ACHN (cell line): ENCODE measurements around the gene KCNQ1.

ENCODE experiments used
- DNase-seq: peaks from one replicate; pipeline ENCODE4 v3.0.0-alpha.2; 2015
- in situ Hi-C: cut with HindIII; loops from 2 replicates; pipeline ENCODE4 v1.10.0; 2017; ENCODE audit warnings: low sequenced_read_pairs, low pct_ligation_motif_present, low pct_unique_long_range_greater_than_20kb

Gene KCNQ1

DNA sequence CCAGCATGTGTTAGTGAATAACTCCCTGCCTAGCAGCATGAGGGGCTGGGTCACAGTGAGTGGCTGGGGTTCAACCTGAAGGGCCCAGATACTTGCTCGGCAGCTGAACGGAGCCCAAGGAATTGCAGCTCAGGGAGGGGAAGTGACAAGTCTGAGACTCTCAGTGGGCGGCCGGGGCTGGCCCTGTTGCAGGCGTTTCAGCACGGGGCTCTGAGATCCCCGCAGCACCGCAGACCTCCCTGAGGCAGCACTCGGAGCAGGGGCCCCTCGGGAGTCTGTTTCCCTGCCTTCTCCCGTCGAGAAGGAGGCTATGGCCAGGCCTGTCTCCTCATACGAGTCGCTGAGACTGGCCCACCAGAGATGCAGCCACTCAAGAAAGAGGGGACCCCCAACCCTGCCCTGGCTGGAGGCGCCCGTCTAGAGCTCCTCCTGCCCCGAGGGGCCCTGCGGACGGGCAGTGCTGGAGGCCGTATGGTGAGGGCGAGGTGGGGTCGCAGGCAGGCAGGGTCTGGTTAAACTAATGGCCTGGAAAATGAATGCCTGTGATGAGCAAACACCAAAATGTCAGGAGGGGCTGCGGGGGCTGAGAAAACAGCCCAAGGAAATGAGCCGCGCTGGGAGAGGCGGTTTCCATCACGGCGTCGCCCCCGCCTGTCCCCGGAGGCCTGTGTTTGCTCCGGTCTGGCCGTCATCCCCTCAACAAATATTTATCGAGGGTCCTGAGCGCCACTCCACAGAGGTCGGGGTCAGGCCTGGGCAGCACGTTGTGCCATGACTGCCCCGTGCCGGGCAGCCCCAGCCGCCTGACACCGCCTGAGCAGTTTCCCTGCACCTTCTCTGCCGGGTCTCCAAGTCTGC lies 35.0 kb upstream of the KCNQ1 start:
- in situ Hi-C loops: no loop called here

DNA sequence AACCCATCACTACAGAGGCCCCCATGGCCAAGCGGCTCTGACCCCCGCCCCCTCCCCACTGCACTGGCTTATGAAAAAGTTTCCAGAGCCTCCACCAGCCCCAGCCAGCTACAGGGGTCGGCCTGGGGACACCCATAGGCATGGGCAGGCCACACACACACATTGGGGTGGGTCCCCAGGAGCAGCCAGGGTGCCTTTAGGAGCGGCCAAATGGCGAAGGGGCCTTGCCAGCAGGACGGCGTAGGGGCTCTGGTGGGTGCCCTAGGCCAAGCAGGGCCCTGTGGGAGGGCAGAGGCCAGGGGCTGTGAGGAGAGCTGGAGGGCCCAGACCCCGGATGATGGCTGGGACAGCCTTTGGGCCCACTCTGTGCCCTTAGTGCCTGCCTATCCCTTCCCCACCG lies 34.2 kb upstream of the KCNQ1 start:
- in situ Hi-C loops: no loop called here
- DNase-seq: no peak

More for the DNA sequence above, 35.0 kb upstream of the KCNQ1 start:
- no peak for DNase-seq

DNA sequence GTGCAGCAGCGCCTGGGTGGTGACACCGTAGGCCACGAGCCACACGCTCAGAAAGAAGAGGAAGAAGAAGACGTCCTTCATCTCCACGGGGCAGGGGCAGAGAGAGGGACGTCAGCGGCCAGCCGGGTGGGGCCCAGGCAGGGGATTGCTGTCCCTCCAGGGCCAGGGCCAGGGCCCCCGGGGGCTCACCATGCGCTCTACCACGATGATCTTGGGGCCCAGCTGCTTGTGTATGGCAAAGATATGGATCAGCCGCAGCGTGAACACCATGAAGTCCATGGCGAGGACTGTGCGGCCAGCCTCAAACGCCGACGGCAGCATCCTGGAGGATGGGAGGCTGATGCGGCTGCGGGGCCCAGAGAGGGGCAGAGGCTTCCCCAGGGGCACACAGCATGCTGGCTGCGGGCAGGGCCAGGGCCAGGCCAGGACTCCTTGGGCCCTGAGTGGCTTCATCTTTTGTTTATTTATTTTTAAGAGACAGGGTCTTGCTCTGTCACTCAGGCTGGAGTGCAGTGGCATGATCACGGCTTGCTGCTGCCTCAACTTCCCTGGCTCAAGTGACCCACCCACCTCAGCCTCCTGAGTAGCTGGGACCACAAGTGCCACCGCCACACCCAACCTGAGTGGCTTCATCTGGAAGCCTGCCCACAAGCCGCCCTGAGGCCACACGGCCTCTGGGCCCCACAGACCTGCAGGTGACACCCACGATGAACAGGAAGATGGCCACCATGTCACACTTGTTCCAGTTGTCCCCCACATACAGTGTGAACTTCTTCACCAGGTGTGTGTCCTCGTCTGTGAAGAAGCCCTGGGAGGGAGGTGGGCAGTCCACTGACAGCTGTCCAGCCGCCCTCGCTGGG lies 33.1 kb upstream of the KCNQ1 start:
- in situ Hi-C loops: no loop called here
- no peak for DNase-seq

DNA sequence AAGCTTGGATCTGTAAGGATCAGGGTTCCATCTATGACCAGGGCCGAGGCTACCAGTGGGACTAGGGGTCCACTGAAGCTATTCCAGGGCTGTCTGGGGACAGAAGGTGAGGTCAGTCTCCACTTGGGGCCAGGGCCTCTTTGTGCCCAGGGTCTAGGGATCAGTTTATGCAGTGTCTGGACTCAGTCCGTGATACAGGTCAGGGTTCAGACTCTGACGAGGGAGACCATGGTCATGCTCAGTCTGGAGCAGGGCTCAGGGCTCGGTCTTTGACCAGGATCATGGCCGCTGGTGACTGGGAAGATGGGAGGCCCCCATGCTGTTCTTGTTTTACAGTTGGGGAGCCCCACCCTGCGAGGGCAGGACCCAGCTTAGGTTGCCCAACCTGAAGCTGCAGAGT lies 32.5 kb upstream of the KCNQ1 start:
- in situ Hi-C loops: no loop called here

DNA sequence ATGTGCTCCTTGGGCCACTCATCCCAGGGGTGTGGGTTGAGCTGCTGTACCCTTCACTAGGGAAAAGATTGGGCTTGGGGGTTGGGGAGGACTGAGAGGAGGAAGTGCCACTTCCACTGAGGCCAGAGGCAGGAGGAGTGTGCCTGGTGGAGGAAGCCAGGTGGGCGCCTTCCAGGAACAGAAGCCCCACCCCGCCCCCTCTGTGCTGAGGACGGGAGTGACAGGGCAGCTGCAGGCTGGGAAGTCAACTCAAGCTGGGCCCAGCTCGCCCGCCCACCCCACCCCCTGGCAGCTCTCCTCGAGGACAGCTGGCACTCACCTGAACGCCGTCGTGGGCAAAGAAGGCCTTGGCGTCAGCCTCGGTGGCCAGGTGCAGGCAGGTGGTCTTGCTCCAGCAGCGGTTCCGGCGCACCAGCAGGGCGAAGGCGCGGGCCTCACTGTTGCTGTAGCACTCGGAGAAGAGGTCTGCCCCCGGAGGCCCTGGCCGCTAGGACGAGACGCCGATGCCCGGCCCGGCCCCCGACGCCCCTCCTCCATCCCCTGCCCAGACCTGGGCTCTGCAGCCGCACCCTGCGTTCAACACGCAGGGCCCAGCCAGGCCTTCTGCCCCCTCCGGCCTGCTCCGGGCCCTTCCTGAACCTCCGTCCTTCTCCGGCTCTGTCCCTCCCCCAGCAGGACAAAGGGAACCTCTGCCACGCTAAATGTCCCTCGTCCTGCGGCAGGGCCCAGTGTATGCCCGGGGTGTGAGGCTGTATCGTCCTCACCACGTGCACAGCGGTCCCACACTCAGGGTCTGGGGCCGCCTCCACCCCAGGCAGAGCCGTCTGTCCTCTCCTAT lies 30.8 kb upstream of the KCNQ1 start:
- in situ Hi-C loops: no loop called here
- DNase-seq: no peak

More for the DNA sequence above, 32.5 kb upstream of the KCNQ1 start:
- no peak for DNase-seq

DNA sequence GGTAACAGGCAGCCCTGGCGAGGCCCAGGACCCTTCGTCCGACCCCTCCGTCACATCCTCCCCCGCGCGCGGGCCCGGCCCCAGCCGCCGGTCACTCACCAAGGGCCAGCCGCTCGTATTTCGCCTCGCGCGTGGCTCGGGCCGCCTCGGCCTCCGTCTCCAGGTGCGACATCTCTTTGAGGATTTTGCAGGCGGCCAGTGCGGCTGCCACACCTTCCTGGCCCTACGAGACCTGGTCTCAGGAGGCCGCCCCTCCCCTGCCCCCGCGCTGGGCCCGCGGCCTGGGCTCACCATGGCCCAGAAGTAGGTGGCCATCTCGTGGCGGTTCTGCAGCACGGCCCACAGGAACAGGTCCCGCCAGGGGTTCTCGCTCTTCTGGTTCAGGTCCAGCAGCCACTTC lies 30.2 kb upstream of the KCNQ1 start:
- in situ Hi-C loops: no loop called here
- no peak for DNase-seq

DNA sequence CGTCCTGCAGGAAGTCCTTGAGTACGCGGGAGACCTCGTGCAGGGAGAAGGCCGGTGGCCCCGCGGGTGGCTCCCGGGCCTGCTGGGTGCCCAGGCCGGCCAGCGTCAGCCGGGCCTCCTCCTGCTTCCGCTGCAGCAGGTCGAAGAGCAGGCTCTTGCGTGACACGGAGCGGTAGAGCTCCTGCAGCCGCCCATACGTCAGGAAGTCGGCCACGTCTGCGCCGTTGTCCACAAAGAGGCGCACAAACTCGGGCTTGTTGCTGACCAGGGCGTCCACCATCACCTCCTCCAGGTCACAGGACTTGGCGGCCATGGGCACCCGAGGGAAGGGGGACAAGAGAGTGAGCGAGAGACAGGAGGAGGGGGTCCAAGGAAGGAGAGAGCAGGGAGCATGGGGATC lies 29.6 kb upstream of the KCNQ1 start:
- DNase-seq: no peak
- in situ Hi-C loops: no loop called here

DNA sequence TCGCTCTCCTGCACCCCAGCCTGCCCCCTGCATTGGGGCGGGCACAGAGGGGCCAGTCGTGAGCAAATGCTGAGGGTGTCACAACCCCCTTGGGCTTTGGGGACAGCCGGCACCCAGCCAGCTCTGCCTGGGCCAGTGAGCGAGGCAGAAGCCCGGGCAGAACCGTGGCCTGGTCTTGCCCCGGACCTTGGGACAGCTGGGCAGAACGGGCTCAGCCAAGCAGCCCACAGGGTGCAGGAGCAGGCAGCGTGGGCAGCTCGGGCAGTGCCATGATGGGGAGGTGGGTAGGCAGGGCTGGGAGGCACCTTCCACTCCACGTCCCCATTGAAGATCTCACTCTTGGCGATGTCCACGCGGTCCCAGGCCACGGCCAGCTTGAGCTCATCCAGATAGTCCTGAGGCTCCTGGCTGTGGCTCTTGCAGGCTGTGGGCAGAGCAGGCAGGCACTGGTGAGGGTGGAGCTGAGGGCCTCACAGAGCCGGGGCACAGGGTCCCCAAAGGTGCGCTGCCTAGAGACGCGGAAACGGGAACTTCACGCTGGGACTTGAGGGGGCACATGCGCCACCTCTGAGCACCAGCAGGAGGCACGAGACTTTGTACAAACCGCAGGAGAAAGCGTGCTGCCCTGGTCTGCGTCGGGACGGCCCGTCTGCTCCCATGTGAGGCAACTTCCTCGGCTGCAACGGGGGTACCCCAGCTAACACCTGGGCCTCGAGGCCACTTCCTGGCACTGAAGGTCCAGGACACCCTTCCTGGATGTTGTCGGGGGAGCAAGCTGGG lies 29.0 kb upstream of the KCNQ1 start:
- no peak for DNase-seq

DNA sequence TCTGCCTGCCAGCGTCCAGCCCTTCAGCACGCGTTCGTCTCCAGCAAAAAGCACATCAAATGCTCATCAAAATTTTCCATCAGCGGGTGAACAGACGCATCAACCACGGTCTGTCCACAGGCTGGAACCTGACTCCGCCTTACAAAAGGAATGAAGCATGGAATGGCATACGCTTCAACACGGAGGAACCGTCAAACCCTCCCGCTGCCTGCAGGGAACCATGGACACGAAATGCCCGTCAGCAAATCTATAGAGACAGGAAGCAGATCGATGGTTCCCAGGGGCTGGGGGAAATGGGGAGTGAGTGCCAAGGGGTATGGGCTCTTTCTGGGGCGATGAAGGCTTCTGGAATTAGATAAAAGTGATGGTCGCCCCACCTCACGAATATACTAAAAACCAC lies 28.0 kb upstream of the KCNQ1 start:
- in situ Hi-C loops: no loop called here
- DNase-seq: no peak

More for the DNA sequence above, 29.0 kb upstream of the KCNQ1 start:
- in situ Hi-C loops: no loop called here

DNA sequence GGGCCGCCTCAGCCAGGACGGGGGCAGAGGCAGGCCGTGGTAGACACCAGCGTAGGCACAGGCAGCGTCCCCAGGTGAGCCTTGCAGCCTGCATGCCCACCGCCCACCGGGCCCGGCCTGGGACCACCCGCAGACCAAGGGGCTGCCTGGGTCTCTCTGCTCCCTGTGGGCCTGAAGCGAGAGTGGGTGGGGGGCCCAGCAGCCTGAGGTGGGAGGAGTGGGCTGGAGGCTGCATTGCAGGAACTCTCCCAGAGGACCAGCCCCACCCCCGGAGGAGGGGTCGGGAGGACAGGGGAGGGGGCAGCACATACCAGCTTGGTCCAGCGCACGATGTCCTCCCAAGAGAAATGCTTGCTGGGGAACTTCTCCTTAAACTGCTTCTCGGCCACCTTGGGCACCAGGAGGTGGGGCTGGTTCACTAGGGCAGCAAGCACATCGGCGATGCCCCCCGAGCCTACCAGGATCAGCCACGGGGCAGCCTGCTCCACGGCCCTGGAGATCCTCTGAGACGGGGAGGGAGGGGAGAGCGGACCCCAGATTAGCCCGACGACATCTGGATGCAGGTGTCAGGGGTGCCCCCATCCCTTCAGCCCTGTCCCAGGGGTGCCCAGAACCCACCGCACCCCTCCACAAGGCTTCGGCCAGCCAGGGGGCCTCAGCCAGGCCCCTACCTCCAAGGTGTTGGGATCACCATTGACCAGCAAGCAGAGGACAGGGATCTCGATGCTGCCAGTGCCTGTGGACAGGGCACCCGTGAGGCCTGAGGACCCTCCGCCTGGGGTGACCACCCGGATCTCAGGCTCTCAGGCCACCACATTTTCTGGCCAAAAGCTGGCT lies 26.7 kb upstream of the KCNQ1 start:
- in situ Hi-C loops: no loop called here
- DNase-seq: no peak

DNA sequence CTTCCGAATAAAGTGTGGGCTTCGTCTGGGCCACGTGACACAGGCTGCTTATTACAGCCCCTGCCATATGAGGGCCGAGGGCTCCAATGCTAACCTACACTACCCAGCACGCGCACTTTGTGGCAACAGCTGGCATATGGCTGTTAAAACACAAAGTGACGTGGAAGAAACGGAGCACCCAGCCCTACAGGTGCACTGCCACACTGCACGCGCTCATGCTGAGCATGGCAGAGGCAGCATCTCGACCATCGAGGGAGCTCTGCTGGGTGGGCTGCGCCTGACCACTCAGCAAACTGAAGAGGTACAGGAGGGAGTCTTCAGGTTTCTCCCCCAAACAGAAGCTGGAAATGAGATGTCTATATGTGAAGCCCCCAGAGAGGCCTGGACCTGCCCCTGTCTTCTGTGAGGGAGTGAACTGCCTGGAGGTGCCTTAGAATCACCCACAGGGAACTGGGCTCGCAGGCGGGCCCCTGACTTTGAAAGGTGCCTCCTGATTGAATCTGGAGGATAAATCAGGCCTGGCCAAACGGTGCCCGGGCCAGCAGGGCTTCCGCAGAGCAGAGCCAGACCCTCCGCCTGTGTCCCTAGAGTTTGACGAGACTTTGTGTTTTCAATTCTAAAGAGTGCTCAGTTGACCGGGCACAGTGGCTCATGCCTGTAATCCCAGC lies 26.0 kb upstream of the KCNQ1 start:
- DNase-seq: no peak
- in situ Hi-C loops: no loop called here

DNA sequence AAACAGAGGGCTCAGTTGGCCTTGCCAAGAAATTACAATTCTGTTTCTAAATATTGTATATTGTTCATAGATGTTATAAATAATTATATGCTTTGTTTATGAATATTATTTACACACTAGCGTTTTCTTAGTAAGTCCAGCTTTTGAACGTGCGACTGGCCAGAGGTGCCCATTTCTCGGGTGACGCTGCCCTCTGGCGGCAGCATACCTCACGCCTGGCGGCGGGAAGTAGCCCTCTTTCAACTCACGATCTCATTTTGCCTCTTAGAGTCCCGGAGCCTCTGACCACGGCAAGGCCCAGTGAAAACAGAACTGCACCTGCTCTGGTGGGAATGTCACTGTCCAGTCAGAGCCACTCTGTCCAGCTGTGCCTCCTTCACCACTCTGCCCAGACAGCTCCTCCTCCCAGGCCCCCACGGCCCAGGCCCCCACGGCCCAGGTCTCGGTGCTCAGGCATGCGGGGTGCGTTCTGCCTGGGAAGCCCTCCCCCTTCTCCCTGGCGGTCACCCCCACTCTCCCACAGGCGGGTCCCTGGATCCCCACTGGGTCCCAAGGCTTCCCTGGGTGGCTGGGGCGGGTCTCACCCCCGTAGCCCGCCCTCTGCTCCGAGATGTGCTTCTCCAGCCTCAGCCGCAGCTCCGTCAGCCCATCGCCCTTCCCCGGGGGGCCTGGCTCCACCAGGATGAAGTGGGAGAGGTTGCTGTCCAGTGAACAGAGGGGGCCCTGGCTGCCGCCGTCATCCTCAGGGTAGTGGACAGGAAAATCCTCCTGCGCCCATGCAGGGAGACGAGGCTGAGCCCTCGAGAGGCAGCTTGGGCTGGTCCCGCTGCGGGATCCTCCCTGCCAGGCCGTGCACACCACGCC lies 24.9 kb upstream of the KCNQ1 start:
- peak; percentile 69 for DNase-seq
- in situ Hi-C loops: no loop called here

DNA sequence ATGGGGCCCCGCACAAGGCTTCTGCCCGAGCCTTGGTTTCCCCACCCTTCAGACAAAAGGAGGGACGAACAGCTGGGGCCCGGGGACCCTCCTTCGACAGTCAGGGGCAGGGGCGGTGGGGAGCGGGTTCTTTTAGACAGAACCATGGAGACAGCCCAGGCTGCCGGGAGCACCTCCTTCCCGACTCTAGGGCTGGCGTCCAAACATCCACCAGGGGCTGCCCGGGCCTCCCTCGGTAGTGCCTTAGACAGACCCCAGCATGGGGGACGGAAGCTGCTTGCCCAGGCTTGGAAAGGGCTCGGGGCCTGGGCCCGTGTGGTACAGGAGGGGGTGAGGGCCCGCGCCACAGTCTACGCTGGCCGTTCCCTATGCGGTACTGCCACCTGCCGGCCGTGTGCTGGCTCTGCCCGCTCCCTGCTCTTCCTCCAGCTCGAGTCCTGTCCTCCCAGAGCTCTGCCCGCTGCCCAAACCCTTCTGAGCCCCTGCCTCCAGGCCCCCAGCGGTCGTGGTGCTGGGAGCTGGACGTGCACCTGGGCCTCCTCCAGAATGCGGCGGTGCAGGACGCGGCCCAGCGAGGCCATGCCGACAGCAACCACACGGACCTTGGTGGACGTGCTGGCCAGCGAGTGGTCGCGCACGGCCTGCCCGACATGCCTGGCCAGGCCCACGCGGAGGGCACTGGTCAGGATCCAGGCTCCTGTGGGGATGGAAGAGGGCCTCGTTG lies 24.1 kb upstream of the KCNQ1 start:
- in situ Hi-C loops: no loop called here
- DNase-seq: peak; percentile 66

DNA sequence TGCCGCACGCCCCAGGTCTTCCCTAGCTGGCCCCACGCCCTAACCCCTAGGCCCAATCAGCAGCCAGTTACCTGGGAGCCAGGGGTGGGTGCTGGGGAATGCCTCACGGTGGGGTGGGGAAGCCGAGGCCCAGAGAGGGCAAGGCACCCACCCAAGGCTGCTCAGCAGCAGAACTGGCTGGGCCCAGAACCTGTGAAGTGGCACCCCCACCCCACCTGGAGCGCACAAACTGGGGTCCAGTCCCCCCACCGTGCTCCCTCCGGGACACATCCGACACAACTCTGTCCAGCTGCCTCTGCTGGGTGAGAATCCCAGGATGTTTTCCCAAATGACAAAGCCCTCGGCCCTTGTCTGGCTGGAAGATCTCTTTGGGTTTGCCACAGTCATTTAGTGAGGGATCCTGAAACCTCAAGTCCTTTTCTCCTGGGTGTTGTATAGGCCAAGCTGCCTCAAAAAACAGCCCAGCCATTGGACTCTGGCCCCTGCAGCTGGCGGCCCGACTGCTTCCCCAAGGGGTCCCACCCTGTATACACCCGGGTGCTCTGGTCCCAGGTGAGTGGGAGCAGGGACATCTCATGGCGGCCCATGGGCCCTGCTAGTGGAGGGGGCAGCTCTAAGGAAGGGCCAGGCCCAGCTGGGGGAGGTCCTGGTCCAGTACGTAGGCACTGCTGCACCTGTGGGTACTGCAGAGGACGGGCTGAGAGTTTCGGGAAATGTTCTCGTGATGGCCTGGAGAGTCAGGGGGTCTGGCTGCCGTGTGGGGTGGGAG lies 23.4 kb upstream of the KCNQ1 start:
- in situ Hi-C loops: no loop called here

DNA sequence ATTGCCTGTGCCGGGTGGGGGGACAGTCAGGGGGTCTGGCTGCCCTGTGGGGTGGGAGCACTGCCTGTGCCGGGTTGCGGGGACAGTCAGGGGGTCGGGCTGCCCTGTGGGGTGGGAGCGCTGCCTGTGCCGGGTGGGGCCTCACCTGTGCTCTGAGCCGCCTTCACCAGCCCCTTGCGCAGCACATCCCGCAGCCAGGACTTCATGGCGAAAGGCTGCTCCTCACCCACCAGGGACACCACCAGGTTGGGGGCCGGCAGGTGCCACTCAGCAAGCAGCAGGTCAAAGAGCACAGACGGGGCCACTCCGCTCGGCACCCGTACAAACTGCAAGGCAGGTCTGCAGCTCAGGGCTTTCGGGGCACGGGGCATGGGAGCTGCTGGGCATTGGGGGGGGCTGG lies 22.8 kb upstream of the KCNQ1 start:
- in situ Hi-C loops: no loop called here
- DNase-seq: no peak

More for the DNA sequence above, 23.4 kb upstream of the KCNQ1 start:
- no peak for DNase-seq
